Tibial nerve (tissue), 3 donors: ENCODE measurements around the gene CDCA5.

Source experiments
- EP300 ChIP-seq, 2 donors: sonication (generic); formaldehyde crosslinking; IDR thresholded peaks; one replicate each; pipeline ENCODE4 v1.6.1; 2017; ENCODE audit warnings: antibody characterized with exemption in 2 of 2, mild to moderate bottlenecking in 1 of 2
- POLR2A ChIP-seq, 2 donors: fragments of 450-650 bp; IDR thresholded peaks; one replicate each; pipeline ENCODE4 v1.6.1; 2017; ENCODE audit warnings: antibody characterized with exemption in 2 of 2, mild to moderate bottlenecking in 2 of 2, moderate library complexity in 2 of 2

- no peak for TF ChIP-seq EP300 (IDR thresholded peaks at IDR 0.05)
- TF ChIP-seq POLR2A (IDR thresholded peaks at IDR 0.05) = no peak
Observed at GRCh38 chr11:65064847-65065240, 19.0 kb downstream of the CDCA5 start.
